Activated T-helper 1 cell treated with Interleukin-2 at 50 U/mL for 16 hours (primary cell): ENCODE results near the gene LRRC14B.
"Not testable (repeated sequence)": the region's sequence is repeated elsewhere in the genome, so short reads cannot be mapped to it uniquely, and the experiment has no call there.

Experiments
- DNase-seq: peaks from one replicate; pipeline ENCODE4 v3.0.0-alpha.2; 2020; ENCODE audit warnings: low read depth

Gene LRRC14B

GRCh38 chr5:192691-192969 lies 1.3 kb downstream of the LRRC14B start:
- no peak for DNase-seq

- DNase-seq: no peak
Observed at GRCh38 chr5:192970-193831, 1.9 kb downstream of the LRRC14B start.

GRCh38 chr5:194102-194501 lies 2.8 kb downstream of the LRRC14B start:
- DNase-seq: no peak

GRCh38 chr5:194603-195209 lies 3.4 kb downstream of the LRRC14B start:
- no peak for DNase-seq

- DNase-seq: no peak
Observed at GRCh38 chr5:195401-196160, 4.3 kb downstream of the LRRC14B start.

- no peak for DNase-seq
Observed at GRCh38 chr5:196350-196749, 5.1 kb downstream of the LRRC14B start.

- DNase-seq: not testable (repeated sequence)
Observed at GRCh38 chr5:197031-197430, 5.7 kb downstream of the LRRC14B start.

GRCh38 chr5:197892-198489 lies 6.7 kb downstream of the LRRC14B start:
- no peak for DNase-seq

- DNase-seq: no peak
Observed at GRCh38 chr5:198516-199196, 7.4 kb downstream of the LRRC14B start.

- no peak for DNase-seq
Observed at GRCh38 chr5:199197-199949, 8.1 kb downstream of the LRRC14B start.

GRCh38 chr5:199950-200645 lies 8.8 kb downstream of the LRRC14B start:
- DNase-seq: no peak

- DNase-seq: no peak
Observed at GRCh38 chr5:200985-201384, 9.7 kb downstream of the LRRC14B start.

- no peak for DNase-seq
Observed at GRCh38 chr5:201672-202071, 10.4 kb downstream of the LRRC14B start.

- no peak for DNase-seq
Observed at GRCh38 chr5:203246-203930, 12.1 kb downstream of the LRRC14B start.

GRCh38 chr5:204001-204400 lies 12.7 kb downstream of the LRRC14B start:
- no peak for DNase-seq

GRCh38 chr5:204462-204861 lies 13.2 kb downstream of the LRRC14B start:
- DNase-seq: no peak

GRCh38 chr5:204966-205670 lies 13.8 kb downstream of the LRRC14B start:
- no peak for DNase-seq

- DNase-seq: no peak
Observed at GRCh38 chr5:206406-206805, 15.1 kb downstream of the LRRC14B start.

- no peak for DNase-seq
Observed at GRCh38 chr5:206927-207536, 15.7 kb downstream of the LRRC14B start.
